Inferior parietal cortex (tissue), 1 donor: ENCODE measurements around the gene SGF29.
A peak's percentile ranks its signal among the peaks of the same experiment; 100 is the strongest.
"Not testable (repeated sequence)": the region's sequence is repeated elsewhere in the genome, so short reads cannot be mapped to it uniquely, and the experiment has no call there.

Experiments used
- DNase-seq: peaks from one replicate; pipeline ENCODE4 v3.0.0-alpha.2; 2016; ENCODE audit errors: extremely low spot score

The SGF29 gene

GRCh38 chr16:28532940-28533647 is 20.6 kb upstream of the SGF29 start:
- no peak for DNase-seq

GRCh38 chr16:28534542-28535373 is 19.0 kb upstream of the SGF29 start:
- DNase-seq, result no peak

GRCh38 chr16:28537076-28537475 is 16.6 kb upstream of the SGF29 start:
- no peak for DNase-seq

GRCh38 chr16:28537964-28538732 is 15.6 kb upstream of the SGF29 start:
- no peak for DNase-seq

DNA sequence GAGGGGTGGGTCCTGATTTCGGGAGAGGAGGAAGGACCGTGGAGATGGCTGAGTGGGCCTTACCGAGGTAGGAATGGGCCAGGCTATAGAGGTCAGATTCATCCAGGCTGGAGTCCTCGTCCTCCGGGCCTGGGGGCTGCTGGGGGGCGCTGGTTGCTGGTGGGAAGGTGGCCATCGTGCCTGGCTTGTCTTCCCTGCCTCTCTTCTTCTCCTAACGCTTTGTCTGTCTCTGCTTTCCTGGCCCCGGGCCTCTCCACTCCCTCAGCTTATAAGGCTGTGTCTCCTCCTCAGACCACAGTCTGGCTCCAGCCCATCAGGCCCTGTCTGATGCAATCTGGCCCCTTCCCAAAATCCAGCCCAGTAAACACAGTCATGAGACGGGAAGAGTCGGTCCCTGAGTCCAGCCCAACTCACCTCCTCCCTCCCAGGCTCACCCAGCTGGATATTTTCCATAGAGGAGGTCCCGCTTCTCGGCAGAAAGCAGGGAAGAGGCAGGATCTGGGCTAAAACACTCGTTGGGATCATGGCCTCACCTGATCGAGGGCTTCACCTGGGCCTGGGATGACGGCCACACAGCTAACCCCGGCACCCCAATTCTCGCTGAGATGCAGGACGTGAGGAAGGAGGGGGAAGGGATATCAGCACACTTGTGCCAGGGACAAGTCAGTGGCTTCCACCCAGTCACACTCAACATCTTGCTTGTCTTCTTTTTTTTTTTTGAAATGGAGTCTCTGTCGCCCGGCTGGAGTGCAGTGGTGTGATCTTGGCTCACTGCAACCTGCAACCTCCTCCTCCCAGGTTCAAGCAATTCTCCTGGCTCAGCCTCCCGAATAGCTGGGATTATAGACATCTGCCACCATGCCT is 14.8 kb upstream of the SGF29 start, which contains the start of gene NUPR1:
Gene NUPR1, minus strand, starts transcription at position 242 of the 864 bp plus-strand sequence. Its CDS starts 67 bp downstream, at position 175.
- DNase-seq, result peak; percentile 50

DNA sequence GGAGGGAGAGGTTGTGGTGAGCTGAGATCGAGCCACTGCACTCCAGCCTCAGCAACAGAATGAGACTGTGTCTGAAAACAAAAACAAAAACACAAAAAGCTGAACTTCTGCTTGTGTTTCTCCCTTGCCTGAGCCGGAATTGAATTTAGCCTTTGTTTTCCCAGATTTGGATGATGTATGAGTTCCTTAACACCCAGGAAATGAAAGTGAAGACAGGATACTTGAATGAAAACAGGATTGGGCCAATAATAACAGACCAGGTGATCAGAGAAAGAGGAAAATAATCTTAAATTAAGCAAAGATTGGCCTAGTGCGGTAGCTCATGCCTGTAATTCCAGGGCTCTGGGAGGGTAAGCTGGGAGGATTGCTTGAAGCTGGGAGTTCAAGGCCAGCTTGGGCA is 13.4 kb upstream of the SGF29 start:
- no peak for DNase-seq

GRCh38 chr16:28542646-28543045 is 11.1 kb upstream of the SGF29 start:
- DNase-seq, result no peak

DNA sequence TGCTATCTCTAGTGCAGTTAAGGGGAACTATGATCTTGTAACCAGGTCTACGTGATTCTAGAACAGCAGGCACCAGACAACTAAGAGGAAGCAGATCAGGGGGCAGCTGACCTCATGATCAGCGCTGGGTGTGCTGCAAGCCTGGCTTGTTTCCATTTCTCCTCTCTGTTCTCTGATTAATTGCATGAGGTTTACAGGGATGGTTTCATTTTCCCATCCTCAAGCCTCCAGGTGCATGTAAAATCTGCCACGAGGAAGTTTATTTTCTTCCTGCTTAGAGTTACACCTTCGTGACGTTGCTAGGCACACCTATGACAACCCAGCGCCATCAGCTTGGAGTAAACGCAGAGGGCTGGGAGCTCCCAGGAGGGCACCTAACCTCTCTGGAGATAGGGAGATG is 10.6 kb upstream of the SGF29 start:
- no peak for DNase-seq

DNA sequence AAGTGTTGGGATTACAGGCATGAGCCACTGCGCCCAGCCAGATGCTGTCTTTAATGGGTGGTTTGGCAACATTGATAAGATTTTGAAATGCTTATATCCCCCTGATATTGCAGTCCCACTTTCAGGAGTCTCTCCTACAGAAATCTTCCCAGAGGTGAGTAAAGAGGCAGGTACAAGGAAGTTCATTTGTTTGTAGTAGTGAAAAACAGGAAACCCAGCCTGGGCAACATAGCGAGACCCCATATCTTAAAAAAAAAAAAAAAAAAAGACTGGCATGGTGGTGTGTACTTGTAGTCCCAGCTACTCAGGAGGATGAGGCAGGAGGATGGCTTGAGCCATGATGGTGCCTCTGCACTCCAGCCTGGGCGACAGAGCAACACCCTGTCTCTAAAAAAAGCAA is 8.7 kb upstream of the SGF29 start:
- no peak for DNase-seq

GRCh38 chr16:28545964-28546363 is 7.8 kb upstream of the SGF29 start:
- DNase-seq, result not testable (repeated sequence)

GRCh38 chr16:28546626-28547025 is 7.1 kb upstream of the SGF29 start:
- no peak for DNase-seq

- DNase-seq, result no peak
Measured at GRCh38 chr16:28548306-28548802, 5.4 kb upstream of the SGF29 start.

GRCh38 chr16:28549301-28549899 is 4.3 kb upstream of the SGF29 start:
- DNase-seq, result no peak

GRCh38 chr16:28554634-28555423 is 1.1 kb downstream of the SGF29 start:
- DNase-seq, result no peak

GRCh38 chr16:28555561-28555960 is 1.8 kb downstream of the SGF29 start:
- DNase-seq, result no peak

DNA sequence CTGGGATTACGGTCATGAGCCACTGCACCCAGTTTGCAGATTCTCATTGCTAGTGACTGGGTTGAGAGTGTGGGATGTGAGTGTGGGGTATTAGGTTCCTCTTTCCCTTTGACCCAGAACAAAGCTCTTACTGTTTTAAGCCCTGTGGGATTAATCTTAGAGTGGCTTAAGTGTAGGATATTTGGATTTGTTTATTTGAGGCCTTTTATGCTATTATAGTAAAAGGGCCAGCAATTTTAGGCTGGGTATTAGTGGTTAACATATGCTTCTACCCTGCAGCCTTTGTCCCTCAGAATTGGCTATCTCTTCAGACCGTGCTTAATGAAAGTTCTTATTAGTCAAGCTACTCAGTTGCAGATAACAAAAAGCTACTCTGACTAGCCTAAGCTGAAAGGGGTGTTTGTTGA is 3.2 kb downstream of the SGF29 start:
- no peak for DNase-seq

- DNase-seq, result no peak
Measured at GRCh38 chr16:28558456-28558855, 4.7 kb downstream of the SGF29 start.

GRCh38 chr16:28561557-28562187 is 8.0 kb downstream of the SGF29 start:
- DNase-seq, result no peak

DNA sequence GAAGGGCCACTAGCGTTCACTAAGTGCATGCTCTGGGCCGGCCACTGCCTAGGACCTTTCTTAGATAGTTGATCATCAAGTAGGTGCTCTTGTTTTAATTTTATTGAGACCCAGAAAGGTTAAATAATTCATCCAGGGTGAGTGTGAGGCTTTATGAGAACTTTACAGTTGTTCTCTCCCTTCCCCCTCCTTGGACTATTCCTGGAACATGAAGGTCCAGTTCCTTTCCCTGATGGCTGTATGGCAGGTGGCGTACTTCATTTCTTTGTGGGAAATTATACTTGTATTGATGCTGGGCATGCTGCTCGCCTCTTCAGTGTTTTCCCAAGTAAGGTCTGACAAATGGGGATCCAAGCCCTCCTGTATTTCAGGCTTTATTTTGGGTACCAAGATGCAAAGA is 8.5 kb downstream of the SGF29 start:
- no peak for DNase-seq
